Measurements from ENCODE around the gene PSPN.

GRCh38 chr19:6423499-6424194 lies 47.9 kb upstream of the PSPN start:
- TF ChIP-seq CTCF (optimal IDR thresholded peaks at IDR 0.05 in 1 of 3, IDR thresholded peaks at IDR 0.05 in 1 of 3, conservative IDR thresholded peaks at IDR 0.05 in 1 of 3; ENCODE audit: extremely low read depth in 1 of 3, insufficient read depth in 2 of 3, low read length in 3 of 3), result no peak
- no peak for TF ChIP-seq EZH2 (IDR thresholded peaks at IDR 0.05; ENCODE audit: low read length)

All from keratinocyte (primary cell).